Head of caudate nucleus (tissue), 42 donors: ENCODE measurements around the gene FAM161B.
"Not testable (repeated sequence)": the region's sequence is repeated elsewhere in the genome, so short reads cannot be mapped to it uniquely, and the experiment has no call there.

Experiments
- DNase-seq, 42 donors: peaks; one replicate each; pipeline versions ENCODE4 v3.0.0 to v3.0.0-alpha.2; 2020 to 2021; ENCODE audit warnings: mixed read lengths in 7 of 42
- intact Hi-C: fragments of 100-400 bp; cut with DNase I; formaldehyde crosslinking; loops from one replicate; pipeline ENCODE4 v1.15.0; 2022

FAM161B gene

DNA sequence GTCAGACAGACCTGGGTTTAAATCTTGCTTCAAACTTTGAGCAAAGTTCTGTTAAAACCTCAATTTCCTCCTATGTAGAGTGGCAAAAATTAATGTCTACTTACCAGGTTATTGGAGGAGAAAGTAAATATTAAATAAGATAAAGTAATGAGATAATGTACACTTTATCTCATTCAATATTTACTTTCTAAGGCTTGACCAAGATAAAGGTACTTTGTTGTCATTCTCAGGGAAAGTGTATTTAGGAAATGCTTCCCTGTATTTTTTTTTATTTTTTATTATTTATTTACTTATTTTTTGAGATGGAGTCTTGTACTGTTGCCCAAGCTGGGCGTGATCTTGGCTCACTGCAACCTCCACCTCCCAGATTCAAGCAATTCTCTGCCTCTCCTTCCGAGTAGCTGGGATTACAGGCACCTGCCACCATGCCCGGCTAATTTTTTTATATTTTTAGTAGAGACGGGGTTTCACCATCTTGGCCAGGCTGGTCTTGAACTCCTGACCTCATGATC lies 4.7 kb downstream of the FAM161B start:
- no peak for DNase-seq
- intact Hi-C loops, result no loop called here

- DNase-seq, result no peak
- intact Hi-C loops, result no loop called here
These were observed 5.3 kb downstream of the FAM161B start for GRCh38 chr14:73944432-73945158.

DNA sequence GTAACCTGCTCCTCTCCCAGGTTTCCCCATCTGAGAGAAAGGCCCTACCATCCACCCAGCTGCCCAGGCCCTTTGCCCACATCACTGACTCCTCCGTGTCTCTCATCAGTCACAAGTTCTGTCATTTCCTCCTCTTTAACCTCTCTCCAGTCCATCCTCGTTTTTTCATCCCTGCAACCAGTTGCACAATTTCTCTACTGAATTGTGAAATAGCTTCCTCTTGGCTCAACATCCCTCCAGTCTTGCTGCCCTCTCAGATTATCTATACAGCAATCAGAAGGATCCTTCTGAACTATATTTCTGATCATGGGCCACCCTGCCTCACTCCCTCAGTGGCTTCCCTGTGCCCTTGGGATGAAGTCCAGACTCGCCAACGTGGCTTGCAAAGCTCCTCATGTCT lies 6.8 kb downstream of the FAM161B start:
- intact Hi-C loops, result no loop called here
- DNase-seq, result peak in 5 of 42 donors; percentile 3 to 44 (median 19)

DNA sequence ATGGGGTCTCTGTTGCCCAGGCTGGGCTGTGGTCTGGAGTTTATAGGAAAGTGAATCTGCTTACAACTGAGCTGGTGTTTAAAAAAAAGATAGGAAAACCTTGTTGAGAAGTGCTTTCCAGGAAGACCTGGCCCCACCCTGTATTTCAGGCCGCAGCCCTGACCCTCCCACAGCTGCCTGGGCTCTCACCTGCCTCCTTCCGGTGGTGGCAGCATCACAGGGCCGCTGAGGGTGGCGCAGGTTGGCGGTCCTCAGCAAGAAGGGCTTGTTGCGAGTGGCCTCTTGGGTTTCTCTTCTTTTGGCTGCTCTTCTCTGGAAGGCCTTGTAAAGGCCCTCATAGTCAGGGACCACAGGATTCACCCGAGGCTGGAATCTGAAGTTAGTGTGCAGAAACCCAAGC lies 7.7 kb downstream of the FAM161B start:
- intact Hi-C loops, result no loop called here
- no peak for DNase-seq

- intact Hi-C loops, result no loop called here
- no peak for DNase-seq
These were observed 12.9 kb downstream of the FAM161B start for GRCh38 chr14:73937012-73937411.

DNA sequence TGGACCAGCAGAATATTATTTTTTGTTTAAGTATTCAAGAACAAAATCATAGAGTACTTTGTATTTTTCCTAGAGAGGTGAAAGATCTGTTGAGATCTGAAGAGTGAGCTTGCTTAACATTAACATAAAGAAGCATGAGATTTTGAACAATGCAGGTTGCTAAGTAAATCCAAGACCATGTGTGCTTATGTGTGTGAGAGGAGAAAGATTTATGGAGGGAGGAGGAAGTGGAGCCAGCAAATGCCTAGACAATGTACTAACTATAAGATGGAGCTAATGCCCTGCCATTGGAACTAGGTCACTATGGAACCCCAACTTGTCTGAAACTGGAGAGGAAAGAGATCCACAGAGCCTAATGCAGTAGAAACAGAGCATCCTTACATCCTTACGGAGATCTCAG lies 13.3 kb downstream of the FAM161B start:
- no peak for DNase-seq
- intact Hi-C loops, result no loop called here

GRCh38 chr14:73935666-73936065 lies 14.2 kb downstream of the FAM161B start:
- no peak for DNase-seq
- intact Hi-C loops, result no loop called here

DNA sequence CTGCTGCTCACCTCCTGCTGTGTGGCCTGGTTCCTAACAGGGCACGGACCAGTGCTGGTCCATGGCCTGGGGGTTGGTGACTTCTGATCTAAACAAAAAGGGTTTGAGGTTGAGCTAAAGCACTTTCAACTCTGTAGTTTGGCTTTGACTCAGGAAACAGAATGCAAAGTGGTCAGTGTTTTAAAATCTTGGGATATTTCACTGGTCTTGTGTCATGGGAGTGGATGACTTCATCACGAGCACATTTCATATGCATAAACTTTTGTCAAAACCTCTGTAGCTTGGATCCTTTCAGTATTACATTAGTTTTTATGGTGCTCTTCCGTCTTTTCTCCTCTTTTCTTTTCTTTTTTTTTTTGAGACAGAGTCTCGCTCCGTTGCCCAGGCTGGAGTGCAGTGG lies 25.6 kb downstream of the FAM161B start:
- intact Hi-C loops, result no loop called here

GRCh38 chr14:73919457-73919856 lies 30.4 kb downstream of the FAM161B start:
- DNase-seq, intact Hi-C loops: not testable (repeated sequence)

More for the DNA sequence above, 25.6 kb downstream of the FAM161B start:
- DNase-seq, result no peak

DNA sequence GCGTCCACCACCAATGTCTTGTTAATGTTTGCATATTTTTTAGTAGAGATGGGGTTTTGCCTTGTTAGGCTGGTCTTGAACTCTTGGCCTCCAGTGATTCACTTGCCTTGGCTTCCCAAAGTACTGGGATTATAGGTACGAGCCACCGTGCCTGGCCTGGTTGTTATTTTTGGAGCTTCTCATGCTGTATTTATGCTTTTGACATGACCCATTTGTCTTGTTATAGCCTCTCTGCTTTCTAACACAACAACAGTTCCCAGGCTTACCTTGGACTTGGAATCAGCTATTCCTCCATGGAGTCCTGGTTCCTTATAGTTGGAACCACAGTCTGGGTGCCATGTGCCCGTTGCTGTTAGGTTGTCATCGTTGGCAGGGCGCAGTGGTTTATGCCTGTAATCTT lies 33.6 kb downstream of the FAM161B start:
- intact Hi-C loops, result no loop called here
- no peak for DNase-seq

- intact Hi-C loops, result no loop called here
- no peak for DNase-seq
These were observed 36.6 kb downstream of the FAM161B start for GRCh38 chr14:73913256-73913655.

DNA sequence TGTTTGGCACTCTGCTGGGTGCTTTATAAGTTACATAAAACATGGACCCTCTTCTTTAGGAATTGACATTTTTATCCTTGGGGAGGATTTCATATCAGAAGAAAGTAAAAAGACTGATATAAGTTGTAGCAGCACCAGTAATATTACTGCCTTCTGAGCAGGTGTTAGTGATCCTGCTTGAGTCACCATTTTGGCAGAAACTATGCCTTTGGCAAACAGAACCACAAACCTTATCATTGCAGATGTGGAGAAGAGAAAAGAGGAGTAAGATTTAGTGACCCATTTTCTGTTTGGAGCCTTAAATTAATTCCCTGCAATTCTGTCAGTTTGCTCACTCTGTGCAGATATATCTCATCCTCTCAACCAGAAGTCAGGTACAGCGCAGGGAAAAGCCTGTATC lies 40.2 kb downstream of the FAM161B start:
- no peak for DNase-seq
- intact Hi-C loops, result no loop called here

GRCh38 chr14:73903028-73903427 lies 46.9 kb downstream of the FAM161B start:
- DNase-seq, result no peak
- intact Hi-C loops, result no loop called here

- intact Hi-C loops, result no loop called here
- no peak for DNase-seq
These were observed 53.4 kb downstream of the FAM161B start for GRCh38 chr14:73896521-73896920.

- DNase-seq, result peak in 5 of 42 donors; percentile 13 to 55 (median 30)
- intact Hi-C loops, result no loop called here
These were observed 54.0 kb downstream of the FAM161B start for GRCh38 chr14:73895939-73896338.

DNA sequence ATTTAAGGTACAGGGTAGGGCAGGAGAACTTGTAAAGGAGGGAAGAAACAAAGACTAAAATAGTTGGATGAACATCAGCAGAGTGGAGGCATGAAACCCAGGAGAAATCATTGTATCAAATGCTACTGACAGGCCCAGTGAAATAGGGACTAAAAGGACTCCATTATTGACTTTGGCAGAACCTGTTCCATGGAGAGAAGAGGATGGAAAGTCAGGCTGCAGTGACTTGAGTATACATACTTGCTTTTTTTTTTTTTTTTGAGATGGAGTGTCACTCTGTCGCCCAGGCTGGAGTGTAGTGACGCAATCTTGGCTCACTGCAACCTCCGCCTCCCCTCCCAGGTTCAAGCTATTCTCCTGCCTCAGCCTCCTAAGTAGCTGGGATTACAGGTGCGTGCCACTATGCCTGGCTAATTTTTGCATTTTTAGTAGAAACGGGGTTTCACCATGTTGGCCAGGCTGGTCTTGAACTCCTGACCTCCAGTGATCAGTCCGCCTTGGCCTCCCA lies 55.7 kb downstream of the FAM161B start:
- intact Hi-C loops, DNase-seq: not testable (repeated sequence)

GRCh38 chr14:73889376-73889775 lies 60.5 kb downstream of the FAM161B start:
- no peak for DNase-seq
- intact Hi-C loops, result no loop called here

DNA sequence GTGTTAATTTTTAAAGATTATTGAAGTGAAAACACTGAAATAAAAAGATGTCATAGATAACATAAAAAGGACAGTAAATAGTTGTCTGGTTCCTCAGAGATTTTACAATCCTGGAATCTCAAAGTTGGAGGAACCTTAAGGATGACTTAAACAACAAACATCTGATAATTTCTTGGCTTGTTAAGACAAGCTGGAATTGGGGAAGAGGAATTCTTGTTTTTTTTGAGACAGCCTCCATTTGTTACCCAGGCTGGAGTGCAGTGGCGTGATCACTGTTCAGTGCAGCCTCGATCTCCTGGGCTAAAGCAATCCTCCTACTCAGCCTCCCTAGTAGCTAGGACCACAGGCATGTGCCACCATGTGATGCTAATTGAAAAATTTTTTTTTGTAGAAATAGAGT lies 60.9 kb downstream of the FAM161B start:
- intact Hi-C loops, result no loop called here
- no peak for DNase-seq

GRCh38 chr14:73888460-73888725 lies 61.5 kb downstream of the FAM161B start:
- intact Hi-C loops, result no loop called here
- no peak for DNase-seq

DNA sequence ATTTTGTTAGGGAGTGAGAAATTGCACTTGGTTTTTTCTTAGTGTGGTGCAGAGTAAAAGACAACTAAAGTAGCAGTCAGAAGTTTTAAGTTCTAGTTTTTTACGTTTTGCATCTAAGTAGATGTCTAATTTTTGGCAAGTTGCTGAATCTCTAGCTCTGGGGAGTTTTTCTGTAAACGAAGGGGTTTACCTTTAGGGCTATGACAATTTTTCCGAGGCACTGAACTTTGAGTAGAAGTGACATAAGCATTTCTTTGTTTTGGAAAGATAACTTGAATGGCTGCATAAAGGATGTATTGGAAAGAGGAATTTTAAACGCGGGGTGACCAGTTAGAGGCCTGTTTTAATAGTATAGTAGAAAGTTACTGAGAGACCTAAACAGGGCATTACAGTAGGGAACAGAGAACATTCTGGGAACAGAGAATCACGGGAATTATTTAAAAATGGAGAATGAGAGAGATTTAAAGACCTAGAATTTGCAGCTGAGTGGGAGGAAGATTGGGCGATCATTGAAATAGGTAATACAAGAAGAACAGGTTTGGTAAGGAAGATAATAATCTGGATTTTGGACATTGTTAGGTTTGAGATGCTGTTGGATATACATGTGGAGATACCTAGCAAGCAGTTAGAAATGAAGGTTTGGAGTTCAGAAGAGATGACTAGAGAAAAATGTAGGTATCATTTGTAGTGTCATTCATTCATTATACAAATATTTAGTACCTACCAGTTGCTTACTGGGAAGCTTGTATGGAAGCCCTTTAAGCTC lies 62.0 kb downstream of the FAM161B start:
- intact Hi-C loops, result no loop called here

DNA sequence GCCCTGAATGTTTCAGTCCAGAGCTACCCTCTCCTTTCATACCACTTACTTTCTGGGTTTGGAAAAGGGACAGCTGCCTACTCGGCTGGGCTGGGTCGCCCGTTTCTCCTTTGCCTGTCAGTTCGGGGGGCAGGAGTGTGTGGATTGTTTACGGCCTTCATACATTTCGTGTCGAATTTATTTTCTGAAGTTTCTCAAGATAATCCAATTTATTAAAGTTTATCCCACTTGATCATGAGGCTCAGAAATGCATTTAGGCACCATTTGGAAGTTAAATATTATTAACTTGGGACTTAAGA lies 62.6 kb downstream of the FAM161B start:
- DNase-seq, result peak in 2 of 42 donors; percentile 14 to 18
- intact Hi-C loops, result no loop called here

More for the DNA sequence above, 62.0 kb downstream of the FAM161B start:
- no peak for DNase-seq
